Measurements from ENCODE around the gene ERCC3. TPM values are rescaled to one million over a fixed set of nuclear protein-coding genes. Genes with fewer than 3 reads are reported as not detected.

Gene ERCC3
- polyA plus RNA-seq, 2 of the 4 experiments (the other 2 are of a cell fraction): 57.9 to 68.3 TPM

DNA sequence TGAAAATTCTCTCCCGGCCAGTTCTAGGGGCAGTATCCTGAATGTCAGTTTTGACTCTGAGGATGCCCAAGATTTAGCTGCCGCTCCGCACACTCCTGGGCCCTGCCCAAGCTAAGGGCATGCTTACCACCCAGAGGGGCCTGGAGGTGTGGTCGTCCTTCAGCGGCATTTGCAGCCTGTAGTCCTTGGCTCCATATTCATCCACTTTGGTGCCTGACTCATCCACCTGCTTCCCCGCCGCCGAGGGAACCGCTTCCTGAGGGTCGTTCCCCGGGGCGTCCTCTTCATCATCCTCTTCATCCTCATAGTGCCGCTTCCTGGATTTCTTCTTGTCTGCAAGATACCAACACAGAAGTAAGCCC, 577 bp downstream of the ERCC3 start:
- Histone ChIP-seq H3K4me2 (peak overlapping the region; percentile 90), H3K4me1 (peaks cover 13% of the 10 kb centered on the region; the same call in 2 of the 3 replicates), H3K27ac (peak overlapping the region; percentile 94 to 95), H3K4me3 (peak overlapping the region; percentile 91), H3K9me3 (no peaks in the 10 kb centered on the region)
- peak; percentile 8 to 25; a peak in 4 of 6 replicates for ATAC-seq
- TF ChIP-seq, protein P1, sequence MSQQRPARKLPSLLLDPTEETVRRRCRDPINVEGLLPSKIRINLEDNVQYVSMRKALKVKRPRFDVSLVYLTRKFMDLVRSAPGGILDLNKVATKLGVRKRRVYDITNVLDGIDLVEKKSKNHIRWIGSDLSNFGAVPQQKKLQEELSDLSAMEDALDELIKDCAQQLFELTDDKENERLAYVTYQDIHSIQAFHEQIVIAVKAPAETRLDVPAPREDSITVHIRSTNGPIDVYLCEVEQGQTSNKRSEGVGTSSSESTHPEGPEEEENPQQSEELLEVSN (IDR thresholded peaks at IDR 0.05; ENCODE audit: borderline replicate concordance, low read depth): no peak
- TF ChIP-seq, protein P2, sequence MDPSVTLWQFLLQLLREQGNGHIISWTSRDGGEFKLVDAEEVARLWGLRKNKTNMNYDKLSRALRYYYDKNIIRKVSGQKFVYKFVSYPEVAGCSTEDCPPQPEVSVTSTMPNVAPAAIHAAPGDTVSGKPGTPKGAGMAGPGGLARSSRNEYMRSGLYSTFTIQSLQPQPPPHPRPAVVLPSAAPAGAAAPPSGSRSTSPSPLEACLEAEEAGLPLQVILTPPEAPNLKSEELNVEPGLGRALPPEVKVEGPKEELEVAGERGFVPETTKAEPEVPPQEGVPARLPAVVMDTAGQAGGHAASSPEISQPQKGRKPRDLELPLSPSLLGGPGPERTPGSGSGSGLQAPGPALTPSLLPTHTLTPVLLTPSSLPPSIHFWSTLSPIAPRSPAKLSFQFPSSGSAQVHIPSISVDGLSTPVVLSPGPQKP (IDR thresholded peaks at IDR 0.05; ENCODE audit: low read depth, low read length): no peak
- TF ChIP-seq CEBPB (IDR thresholded peaks at IDR 0.05) (no peak), FOSL2 (IDR thresholded peaks at IDR 0.05) (no peak), FOSL2 (CRISPR knock-in tag; IDR thresholded peaks at IDR 0.05) (0 out of 2 replicates have a peak, but pooled peaks have one; percentile 9), ZSCAN20 (CRISPR knock-in tag; IDR thresholded peaks at IDR 0.05) (no peak), ZFP36 (IDR thresholded peaks at IDR 0.05; ENCODE audit: borderline replicate concordance, partially characterized antibody) (no peak)
- TF ChIP-seq, protein P3, sequence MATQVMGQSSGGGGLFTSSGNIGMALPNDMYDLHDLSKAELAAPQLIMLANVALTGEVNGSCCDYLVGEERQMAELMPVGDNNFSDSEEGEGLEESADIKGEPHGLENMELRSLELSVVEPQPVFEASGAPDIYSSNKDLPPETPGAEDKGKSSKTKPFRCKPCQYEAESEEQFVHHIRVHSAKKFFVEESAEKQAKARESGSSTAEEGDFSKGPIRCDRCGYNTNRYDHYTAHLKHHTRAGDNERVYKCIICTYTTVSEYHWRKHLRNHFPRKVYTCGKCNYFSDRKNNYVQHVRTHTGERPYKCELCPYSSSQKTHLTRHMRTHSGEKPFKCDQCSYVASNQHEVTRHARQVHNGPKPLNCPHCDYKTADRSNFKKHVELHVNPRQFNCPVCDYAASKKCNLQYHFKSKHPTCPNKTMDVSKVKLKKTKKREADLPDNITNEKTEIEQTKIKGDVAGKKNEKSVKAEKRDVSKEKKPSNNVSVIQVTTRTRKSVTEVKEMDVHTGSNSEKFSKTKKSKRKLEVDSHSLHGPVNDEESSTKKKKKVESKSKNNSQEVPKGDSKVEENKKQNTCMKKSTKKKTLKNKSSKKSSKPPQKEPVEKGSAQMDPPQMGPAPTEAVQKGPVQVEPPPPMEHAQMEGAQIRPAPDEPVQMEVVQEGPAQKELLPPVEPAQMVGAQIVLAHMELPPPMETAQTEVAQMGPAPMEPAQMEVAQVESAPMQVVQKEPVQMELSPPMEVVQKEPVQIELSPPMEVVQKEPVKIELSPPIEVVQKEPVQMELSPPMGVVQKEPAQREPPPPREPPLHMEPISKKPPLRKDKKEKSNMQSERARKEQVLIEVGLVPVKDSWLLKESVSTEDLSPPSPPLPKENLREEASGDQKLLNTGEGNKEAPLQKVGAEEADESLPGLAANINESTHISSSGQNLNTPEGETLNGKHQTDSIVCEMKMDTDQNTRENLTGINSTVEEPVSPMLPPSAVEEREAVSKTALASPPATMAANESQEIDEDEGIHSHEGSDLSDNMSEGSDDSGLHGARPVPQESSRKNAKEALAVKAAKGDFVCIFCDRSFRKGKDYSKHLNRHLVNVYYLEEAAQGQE (IDR thresholded peaks at IDR 0.05): no peak
- WGBS (ENCODE audit: missing lambda C conversion rate): 18% methylated on average over 13 of the region's 13 CpGs
- ChIA-PET CTCF (interaction anchor here (0.9 to 3.7 kb wide), 6 partner anchors 9 to 186 kb away, joined by 3 to 17 read pairs (median 7); no protein-coding TSS in a partner anchor), POLR2A (interaction anchor here (0.6 to 1.8 kb wide), 7 partner anchors 10 to 215 kb away, joined by 3 to 11 read pairs (median 4); no protein-coding TSS in a partner anchor)
- FAIRE-seq: no peak
- DNase-seq (ENCODE audit: low read depth in 1 of 2, low spot score in 1 of 2): peak in 1 of 2 experiments; percentile 13

DNA sequence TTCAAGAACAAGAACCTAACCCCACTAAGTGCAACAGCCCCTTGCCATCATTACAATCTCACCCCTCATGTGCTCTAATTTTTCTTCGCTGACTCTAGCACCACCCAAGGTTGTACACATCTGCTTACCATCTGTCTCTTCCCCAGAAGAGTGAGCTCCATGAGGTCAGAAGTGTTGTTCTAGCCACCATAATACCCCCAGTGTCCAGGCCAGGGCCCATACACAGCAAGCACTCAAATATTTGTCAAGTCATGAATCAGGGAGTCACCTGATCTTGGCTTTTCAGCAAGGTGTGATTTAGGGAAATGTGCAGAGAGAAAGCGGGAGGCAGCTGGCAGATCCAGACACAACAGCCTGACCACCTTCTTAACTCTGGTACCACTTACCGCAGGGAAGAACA, 5.7 kb downstream of the ERCC3 start:
- FAIRE-seq (no peak), DNase-seq (ENCODE audit: low read depth in 1 of 2, low spot score in 1 of 2) (no peak), ATAC-seq (no peak)
- WGBS (ENCODE audit: missing lambda C conversion rate): 99% methylated on average over 3 of the region's 3 CpGs
- peak; percentile 40 for TF ChIP-seq MAFK (IDR thresholded peaks at IDR 0.05; ENCODE audit: partially characterized antibody)
- TF ChIP-seq POLR2AphosphoS2 (conservative IDR thresholded peaks at IDR 0.05; ENCODE audit: low read length): no peak
- TF ChIP-seq NFE2L2 (conservative IDR thresholded peaks at IDR 0.05; ENCODE audit: low read length): peak; percentile 32
- TF ChIP-seq NPAS2 (CRISPR knock-in tag; IDR thresholded peaks at IDR 0.05; ENCODE audit: borderline replicate concordance): no peak
- no peak overlapping the region for H3K4me2 ChIP-seq
- H3K27ac ChIP-seq: no peak overlapping the region
- CTCF ChIA-PET: interaction anchor here (0.5 to 0.8 kb wide), 4 partner anchors 11 to 272 kb away, joined by 3 read pairs; no protein-coding TSS in a partner anchor
- H3K4me3 ChIP-seq: no peak overlapping the region
- peaks cover 9% of the 10 kb centered on the region; the same call in 2 of the 3 replicates for H3K4me1 ChIP-seq
- peaks cover 2% of the 10 kb centered on the region; the same call in 1 of the 3 replicates for H3K9me3 ChIP-seq
- POLR2A ChIA-PET: no interaction called here

DNA sequence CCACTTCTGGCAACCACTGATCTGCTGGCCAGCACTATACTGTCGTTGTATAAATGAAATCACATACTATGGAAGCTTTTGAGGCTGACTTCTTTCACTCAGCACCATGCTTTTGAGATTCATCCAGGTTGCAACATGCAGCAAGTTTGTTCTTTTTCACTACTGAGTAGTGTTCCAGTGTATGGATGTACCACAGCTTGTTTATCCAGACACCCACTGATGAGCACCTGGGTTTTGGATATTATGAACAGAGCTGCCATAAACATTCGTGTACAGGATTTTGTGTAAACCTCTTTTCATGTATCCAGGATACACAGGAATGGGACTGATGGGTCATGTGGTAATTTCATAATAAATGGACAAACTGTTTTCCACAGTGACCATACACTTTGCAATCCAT, 10.7 kb downstream of the ERCC3 start:
- Histone ChIP-seq H3K27ac (no peak overlapping the region), H3K4me1 (no peaks in the 10 kb centered on the region), H3K9me3 (peaks cover 2% of the 10 kb centered on the region; the same call in 1 of the 3 replicates), H3K4me3 (no peak overlapping the region), H3K4me2 (no peak overlapping the region)
- POLR2A ChIA-PET: interaction anchor here (1.2 kb wide), 1 partner anchor 10 kb away, joined by 4 read pairs; the partner anchor contains the start of gene ERCC3
- WGBS (ENCODE audit: missing lambda C conversion rate): 95% methylated on average over 2 of the region's 2 CpGs
- FAIRE-seq (no peak), ATAC-seq (no peak), DNase-seq (ENCODE audit: low read depth in 1 of 2, low spot score in 1 of 2) (no peak)
- TF ChIP-seq MYC (IDR thresholded peaks at IDR 0.05; ENCODE audit: borderline replicate concordance, low read length) (no peak), ESRRA (IDR thresholded peaks at IDR 0.05; ENCODE audit: borderline replicate concordance, low read length) (no peak), KDM1A (IDR thresholded peaks at IDR 0.05; ENCODE audit: low read depth) (peak; percentile 72; the same call in 1 of the 2 replicates)
- CTCF ChIA-PET: interaction anchor here (0.9 kb wide), 2 partner anchors 9 to 13 kb away, joined by 3 read pairs; no protein-coding TSS in a partner anchor

Measured in A549 (cell line).